Measurements from ENCODE around the gene OLFML2B.

The OLFML2B gene

GRCh38 chr1:162003830-162004215 is 19.8 kb downstream of the OLFML2B start:
- no peak for DNase-seq

GRCh38 chr1:162003061-162003829 is 20.4 kb downstream of the OLFML2B start:
- peak; percentile 77 for DNase-seq

GRCh38 chr1:162000053-162000420 is 23.6 kb downstream of the OLFML2B start:
- no peak for DNase-seq

- DNase-seq, result no peak
These were observed 24.2 kb downstream of the OLFML2B start for GRCh38 chr1:161999301-162000052.

GRCh38 chr1:161998811-161999210 is 24.9 kb downstream of the OLFML2B start:
- no peak for DNase-seq

- no peak for DNase-seq
These were observed 26.5 kb downstream of the OLFML2B start for GRCh38 chr1:161997152-161997551.

GRCh38 chr1:161994175-161994668 is 29.4 kb downstream of the OLFML2B start:
- DNase-seq, result no peak

- no peak for DNase-seq
These were observed 30.1 kb downstream of the OLFML2B start for GRCh38 chr1:161993576-161993975.

GRCh38 chr1:161989786-161990185 is 33.9 kb downstream of the OLFML2B start:
- DNase-seq, result no peak

- DNase-seq, result no peak
These were observed 34.6 kb downstream of the OLFML2B start for GRCh38 chr1:161989108-161989507.

GRCh38 chr1:161988413-161988812 is 35.3 kb downstream of the OLFML2B start:
- DNase-seq, result no peak

GRCh38 chr1:161987872-161988271 is 35.8 kb downstream of the OLFML2B start:
- DNase-seq, result no peak

GRCh38 chr1:161987303-161987702 is 36.4 kb downstream of the OLFML2B start:
- no peak for DNase-seq

- no peak for DNase-seq
These were observed 37.3 kb downstream of the OLFML2B start for GRCh38 chr1:161986328-161986727.

- no peak for DNase-seq
These were observed 38.3 kb downstream of the OLFML2B start for GRCh38 chr1:161985301-161985822.

- DNase-seq, result no peak
These were observed 39.9 kb downstream of the OLFML2B start for GRCh38 chr1:161983725-161984124.

- DNase-seq, result no peak
These were observed 40.8 kb downstream of the OLFML2B start for GRCh38 chr1:161982917-161983316.

GRCh38 chr1:161982507-161982895 is 41.2 kb downstream of the OLFML2B start:
- DNase-seq, result no peak

- no peak for DNase-seq
These were observed 41.7 kb downstream of the OLFML2B start for GRCh38 chr1:161981735-161982506.

GRCh38 chr1:161981126-161981525 is 42.5 kb downstream of the OLFML2B start:
- DNase-seq, result no peak

- no peak for DNase-seq
These were observed 45.5 kb downstream of the OLFML2B start for GRCh38 chr1:161978011-161978790.
